Activated naive CD8-positive, alpha-beta T cell treated with anti-CD3 and anti-CD28 coated beads, Interleukin-2, amount 50 U/mL, for 24 hours (primary cell): ENCODE measurements around the gene CHST6.
"Not testable (repeated sequence)": the region's sequence is repeated elsewhere in the genome, so short reads cannot be mapped to it uniquely, and the experiment has no call there.

Experiments used
- ATAC-seq: fragments of 150-1000 bp; cut with Tn5 transposase; one replicate; pipeline ENCODE4 v1.10.0; 2021
- DNase-seq: peaks from one replicate; pipeline ENCODE4 v3.0.0; 2021
- H3K27ac Mint-ChIP-seq: one replicate; pipeline ENCODE4 v1.8.0; 2021; ENCODE audit warnings: mild to moderate bottlenecking, mixed read lengths
- H3K27me3 Mint-ChIP-seq: one replicate; pipeline ENCODE4 v1.8.0; 2021; ENCODE audit warnings: mixed read lengths
- H3K36me3 Mint-ChIP-seq: one replicate; pipeline ENCODE4 v1.8.0; 2021; ENCODE audit warnings: low read depth, mixed read lengths
- H3K4me1 Mint-ChIP-seq: one replicate; pipeline ENCODE4 v1.8.0; 2021; ENCODE audit warnings: mixed read lengths
- H3K4me3 Mint-ChIP-seq: one replicate; pipeline ENCODE4 v1.8.0; 2021; ENCODE audit warnings: mild to moderate bottlenecking, moderate library complexity, mixed read lengths
- H3K9me3 Mint-ChIP-seq: one replicate; pipeline ENCODE4 v1.8.0; 2021; ENCODE audit warnings: mixed read lengths

CHST6 gene

GRCh38 chr16:75526032-75526790 lies 31.0 kb upstream of the CHST6 start:
- Mint-ChIP-seq H3K4me3 (no peak overlapping the region), H3K27ac (no peak overlapping the region), H3K36me3 (no peaks in the 10 kb centered on the region), H3K27me3 (no peaks in the 10 kb centered on the region), H3K4me1 (no peaks in the 10 kb centered on the region), H3K9me3 (no peaks in the 10 kb centered on the region)
- DNase-seq = no peak
- no peak for ATAC-seq

- H3K27ac Mint-ChIP-seq = no peak overlapping the region
- H3K36me3 Mint-ChIP-seq = no peaks in the 10 kb centered on the region
- ATAC-seq (no peak), DNase-seq (no peak)
- H3K4me1 Mint-ChIP-seq = peaks cover 8% of the 10 kb centered on the region
- no peak overlapping the region for H3K4me3 Mint-ChIP-seq
- no peaks in the 10 kb centered on the region for H3K27me3 Mint-ChIP-seq
- no peaks in the 10 kb centered on the region for H3K9me3 Mint-ChIP-seq
These were observed 23.9 kb upstream of the CHST6 start for GRCh38 chr16:75519175-75519574.

DNA sequence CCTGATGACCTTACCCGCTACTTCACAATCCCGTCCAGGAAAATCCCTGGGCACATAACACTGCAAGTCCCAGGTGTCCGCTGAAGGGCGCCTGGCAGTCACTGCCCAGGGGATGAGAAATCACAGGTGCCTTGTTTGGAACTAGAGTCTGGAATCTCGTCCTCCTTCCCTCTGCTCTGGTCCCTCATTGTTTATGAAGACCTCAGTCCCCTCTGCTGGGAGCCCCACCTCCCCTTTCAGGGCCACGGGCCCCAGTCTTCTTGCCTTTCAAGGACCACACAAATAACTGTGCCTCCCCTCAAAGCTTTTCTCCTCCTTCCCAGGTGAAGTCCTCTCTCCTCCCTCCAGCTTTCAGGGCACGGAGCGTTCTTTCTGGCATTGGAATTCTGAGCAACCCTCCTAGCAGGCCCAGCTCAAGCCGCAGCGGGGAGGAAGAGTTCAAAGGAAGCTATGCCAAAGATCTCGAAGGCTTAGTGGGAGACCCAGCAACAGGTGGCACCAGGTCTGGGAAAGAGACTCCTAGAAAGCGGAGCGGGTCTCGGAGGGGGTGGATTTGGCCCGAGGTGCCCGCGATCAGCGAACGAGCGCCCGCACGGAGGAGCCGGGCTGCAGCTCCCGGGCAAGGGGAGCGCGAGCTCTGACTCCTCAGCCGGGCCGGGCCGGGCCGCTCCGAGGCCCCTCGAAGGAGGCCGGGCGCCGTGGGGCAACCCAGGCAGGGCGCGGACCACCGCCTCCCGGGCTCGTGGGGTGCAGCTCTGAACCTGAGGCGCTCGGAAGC lies 21.1 kb upstream of the CHST6 start:
- H3K9me3 Mint-ChIP-seq, H3K4me1 Mint-ChIP-seq, H3K27me3 Mint-ChIP-seq, H3K36me3 Mint-ChIP-seq: not testable (repeated sequence)
- peak overlapping the region; percentile 52 for H3K27ac Mint-ChIP-seq
- DNase-seq (peak; percentile 36), ATAC-seq (peak; percentile 16)
- peak overlapping the region; percentile 77 for H3K4me3 Mint-ChIP-seq

DNA sequence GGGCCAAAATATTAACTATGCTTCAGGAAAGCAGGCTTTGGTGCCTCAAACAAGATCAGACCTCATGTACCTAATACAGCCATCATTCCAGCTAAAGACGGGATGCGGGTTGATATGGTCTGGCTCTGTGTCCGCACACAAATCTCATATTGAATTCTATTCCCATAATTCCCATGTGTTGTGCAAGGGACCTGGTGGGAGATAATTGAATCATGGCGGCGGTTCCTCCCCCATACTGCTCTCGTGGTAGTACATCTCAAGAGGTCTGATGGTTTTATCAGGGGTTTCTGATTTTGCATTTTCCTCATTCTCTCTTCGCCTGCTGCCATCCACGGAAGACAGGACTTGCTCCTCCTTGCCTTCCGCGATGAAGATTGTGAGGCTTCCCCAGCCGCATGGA lies 19.1 kb upstream of the CHST6 start:
- DNase-seq (no peak), ATAC-seq (no peak)
- no peaks in the 10 kb centered on the region for H3K36me3 Mint-ChIP-seq
- no peaks in the 10 kb centered on the region for H3K27me3 Mint-ChIP-seq
- no peaks in the 10 kb centered on the region for H3K9me3 Mint-ChIP-seq
- no peak overlapping the region for H3K4me3 Mint-ChIP-seq
- no peak overlapping the region for H3K27ac Mint-ChIP-seq
- peaks cover 8% of the 10 kb centered on the region for H3K4me1 Mint-ChIP-seq

GRCh38 chr16:75506574-75506973 lies 11.3 kb upstream of the CHST6 start:
- no peak overlapping the region for H3K27ac Mint-ChIP-seq
- no peak for ATAC-seq
- H3K4me3 Mint-ChIP-seq = no peak overlapping the region
- peaks cover 4% of the 10 kb centered on the region for H3K4me1 Mint-ChIP-seq
- H3K9me3 Mint-ChIP-seq = no peaks in the 10 kb centered on the region
- no peak for DNase-seq
- no peaks in the 10 kb centered on the region for H3K36me3 Mint-ChIP-seq
- peaks cover 3% of the 10 kb centered on the region for H3K27me3 Mint-ChIP-seq

DNA sequence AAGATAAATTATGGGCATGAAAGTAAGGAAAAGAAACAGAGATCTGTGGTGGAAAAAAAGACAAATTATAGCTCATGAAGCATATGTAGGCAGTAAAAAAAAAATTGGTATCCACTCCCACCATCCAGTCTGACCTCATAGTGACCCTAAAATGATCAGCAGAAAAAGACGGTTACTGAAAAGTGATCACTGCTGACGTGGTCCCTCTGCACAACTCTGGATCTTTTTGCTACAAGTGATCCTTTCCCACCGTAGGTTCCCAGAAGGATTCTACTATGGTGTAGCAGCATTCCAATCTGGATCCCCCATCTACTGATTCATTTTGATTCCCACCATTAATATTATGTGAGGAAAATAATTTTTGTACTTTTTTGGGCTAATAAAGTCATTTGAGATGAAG lies 10.9 kb upstream of the CHST6 start:
- Mint-ChIP-seq H3K9me3 (no peaks in the 10 kb centered on the region), H3K36me3 (no peaks in the 10 kb centered on the region), H3K27me3 (peaks cover 3% of the 10 kb centered on the region), H3K4me1 (peaks cover 4% of the 10 kb centered on the region), H3K4me3 (no peak overlapping the region), H3K27ac (no peak overlapping the region)
- ATAC-seq (no peak), DNase-seq (no peak)

DNA sequence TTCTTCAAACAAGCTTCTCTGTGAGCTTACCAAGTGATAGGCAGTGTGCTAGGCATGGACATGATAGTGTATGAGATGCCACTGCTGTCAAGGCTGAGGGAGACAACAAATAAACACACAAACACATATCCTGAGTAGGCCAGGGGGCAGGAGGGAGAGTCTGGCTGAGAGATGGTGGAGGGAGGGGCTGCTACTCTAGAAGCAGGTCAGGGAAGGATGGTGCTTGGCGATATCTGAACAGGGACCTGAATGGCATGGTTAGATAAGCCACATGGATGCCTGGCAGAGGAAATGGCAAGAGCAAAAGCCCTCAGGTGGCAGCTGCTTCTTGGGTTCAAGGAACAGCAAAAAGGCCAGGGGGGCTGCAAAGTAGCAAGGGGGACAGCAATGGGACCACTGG lies 8.6 kb upstream of the CHST6 start:
- Mint-ChIP-seq H3K27me3 (peaks cover 3% of the 10 kb centered on the region), H3K36me3 (no peaks in the 10 kb centered on the region), H3K4me3 (no peak overlapping the region), H3K27ac (no peak overlapping the region), H3K4me1 (peaks cover 4% of the 10 kb centered on the region), H3K9me3 (no peaks in the 10 kb centered on the region)
- ATAC-seq (no peak), DNase-seq (no peak)

- no peaks in the 10 kb centered on the region for H3K9me3 Mint-ChIP-seq
- ATAC-seq = no peak
- peaks cover 3% of the 10 kb centered on the region for H3K27me3 Mint-ChIP-seq
- peaks cover 4% of the 10 kb centered on the region for H3K4me1 Mint-ChIP-seq
- no peak overlapping the region for H3K27ac Mint-ChIP-seq
- no peaks in the 10 kb centered on the region for H3K36me3 Mint-ChIP-seq
- no peak overlapping the region for H3K4me3 Mint-ChIP-seq
- no peak for DNase-seq
These were observed 7.8 kb upstream of the CHST6 start for GRCh38 chr16:75502916-75503605.

GRCh38 chr16:75501820-75502219 lies 6.6 kb upstream of the CHST6 start:
- not testable (repeated sequence) for H3K9me3 Mint-ChIP-seq, H3K36me3 Mint-ChIP-seq, H3K27ac Mint-ChIP-seq, H3K4me1 Mint-ChIP-seq, H3K27me3 Mint-ChIP-seq, DNase-seq, ATAC-seq, H3K4me3 Mint-ChIP-seq

DNA sequence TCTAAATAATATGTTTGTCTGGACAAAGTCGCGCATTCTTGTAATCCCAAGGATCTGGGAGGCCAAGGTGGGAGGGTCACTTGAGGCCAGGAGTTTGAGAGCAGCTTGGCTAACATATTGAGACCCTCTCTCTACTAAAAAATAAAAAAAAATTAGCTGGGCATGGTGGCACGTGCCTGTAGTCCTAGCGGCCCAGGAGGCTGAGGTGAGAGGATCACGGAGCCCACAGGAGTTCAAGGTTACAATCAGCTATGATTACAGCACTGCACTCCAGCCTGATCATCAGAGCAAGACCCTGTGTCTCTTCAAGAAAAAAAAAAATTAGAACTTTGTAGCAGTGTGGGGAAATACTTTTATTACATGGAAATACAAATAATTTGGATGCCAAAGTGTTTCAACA lies 6.1 kb upstream of the CHST6 start:
- Mint-ChIP-seq H3K9me3 (no peaks in the 10 kb centered on the region), H3K27me3 (peaks cover 11% of the 10 kb centered on the region), H3K4me3 (no peak overlapping the region), H3K36me3 (no peaks in the 10 kb centered on the region), H3K4me1 (peaks cover 4% of the 10 kb centered on the region), H3K27ac (no peak overlapping the region)
- no peak for DNase-seq
- ATAC-seq = no peak

GRCh38 chr16:75498605-75499322 lies 3.5 kb upstream of the CHST6 start:
- peaks cover 25% of the 10 kb centered on the region for H3K27me3 Mint-ChIP-seq
- ATAC-seq, H3K27ac Mint-ChIP-seq, DNase-seq, H3K4me3 Mint-ChIP-seq, H3K36me3 Mint-ChIP-seq, H3K9me3 Mint-ChIP-seq, H3K4me1 Mint-ChIP-seq: not testable (repeated sequence)

DNA sequence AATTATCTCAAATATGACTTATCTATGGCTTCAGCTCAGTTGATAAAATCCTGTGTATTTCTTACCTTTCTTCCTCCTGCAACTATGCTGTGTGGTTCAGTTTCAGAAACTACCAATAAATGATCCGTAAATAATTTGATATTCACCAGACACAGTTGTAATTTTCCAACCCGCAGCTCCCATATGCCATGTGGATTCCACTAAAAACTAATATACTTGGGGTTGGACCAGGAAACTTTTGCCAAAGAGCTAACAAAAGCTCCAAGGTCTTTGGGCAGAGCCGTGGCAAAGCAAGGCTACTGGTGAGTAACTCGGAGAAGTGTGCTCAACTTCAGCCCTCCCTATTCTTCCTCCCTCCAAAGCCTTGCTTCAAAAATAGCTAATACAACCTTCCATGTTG lies 2.3 kb upstream of the CHST6 start:
- H3K27me3 Mint-ChIP-seq = peaks cover 32% of the 10 kb centered on the region
- DNase-seq (no peak), ATAC-seq (no peak)
- H3K9me3 Mint-ChIP-seq = no peaks in the 10 kb centered on the region
- no peak overlapping the region for H3K27ac Mint-ChIP-seq
- H3K36me3 Mint-ChIP-seq = no peaks in the 10 kb centered on the region
- H3K4me1 Mint-ChIP-seq = peaks cover 8% of the 10 kb centered on the region
- H3K4me3 Mint-ChIP-seq = no peak overlapping the region

- Mint-ChIP-seq H3K36me3 (no peaks in the 10 kb centered on the region), H3K27me3 (peaks cover 29% of the 10 kb centered on the region), H3K27ac (no peak overlapping the region), H3K4me1 (peaks cover 8% of the 10 kb centered on the region), H3K9me3 (no peaks in the 10 kb centered on the region), H3K4me3 (peak overlapping the region; percentile 56)
- no peak for ATAC-seq
- DNase-seq = no peak
These were observed 573 bp downstream of the CHST6 start for GRCh38 chr16:75494661-75495075.

GRCh38 chr16:75494184-75494583 lies 1.1 kb downstream of the CHST6 start:
- Mint-ChIP-seq H3K36me3 (no peaks in the 10 kb centered on the region), H3K4me3 (no peak overlapping the region), H3K27ac (no peak overlapping the region), H3K9me3 (no peaks in the 10 kb centered on the region), H3K27me3 (peaks cover 29% of the 10 kb centered on the region), H3K4me1 (peaks cover 8% of the 10 kb centered on the region)
- ATAC-seq (no peak), DNase-seq (no peak)
